ENCODE results near the gene ALK.

- no peak for TF ChIP-seq EZH2phosphoT487 (IDR thresholded peaks at IDR 0.05; ENCODE audit: borderline replicate concordance, low read length)
- TF ChIP-seq, protein P1, sequence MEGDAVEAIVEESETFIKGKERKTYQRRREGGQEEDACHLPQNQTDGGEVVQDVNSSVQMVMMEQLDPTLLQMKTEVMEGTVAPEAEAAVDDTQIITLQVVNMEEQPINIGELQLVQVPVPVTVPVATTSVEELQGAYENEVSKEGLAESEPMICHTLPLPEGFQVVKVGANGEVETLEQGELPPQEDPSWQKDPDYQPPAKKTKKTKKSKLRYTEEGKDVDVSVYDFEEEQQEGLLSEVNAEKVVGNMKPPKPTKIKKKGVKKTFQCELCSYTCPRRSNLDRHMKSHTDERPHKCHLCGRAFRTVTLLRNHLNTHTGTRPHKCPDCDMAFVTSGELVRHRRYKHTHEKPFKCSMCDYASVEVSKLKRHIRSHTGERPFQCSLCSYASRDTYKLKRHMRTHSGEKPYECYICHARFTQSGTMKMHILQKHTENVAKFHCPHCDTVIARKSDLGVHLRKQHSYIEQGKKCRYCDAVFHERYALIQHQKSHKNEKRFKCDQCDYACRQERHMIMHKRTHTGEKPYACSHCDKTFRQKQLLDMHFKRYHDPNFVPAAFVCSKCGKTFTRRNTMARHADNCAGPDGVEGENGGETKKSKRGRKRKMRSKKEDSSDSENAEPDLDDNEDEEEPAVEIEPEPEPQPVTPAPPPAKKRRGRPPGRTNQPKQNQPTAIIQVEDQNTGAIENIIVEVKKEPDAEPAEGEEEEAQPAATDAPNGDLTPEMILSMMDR (conservative IDR thresholded peaks at IDR 0.05; ENCODE audit: low read depth, low read length), result no peak
Observed at GRCh38 chr2:29202819-29203495, 718.4 kb downstream of the ALK start.
